NCI-H2196 treated with DMSO at 0.1 percent for 48 hours (cell line): ENCODE results near the gene RPL14.
"Not testable (repeated sequence)": the region's sequence is repeated elsewhere in the genome, so short reads cannot be mapped to it uniquely, and the experiment has no call there.

Experiments used
- DNase-seq: peaks from one replicate; lab custom pipeline; 2025; ENCODE audit not compliant: unreplicated experiment; lab: John Stamatoyannopoulos, UW

Gene RPL14

DNA sequence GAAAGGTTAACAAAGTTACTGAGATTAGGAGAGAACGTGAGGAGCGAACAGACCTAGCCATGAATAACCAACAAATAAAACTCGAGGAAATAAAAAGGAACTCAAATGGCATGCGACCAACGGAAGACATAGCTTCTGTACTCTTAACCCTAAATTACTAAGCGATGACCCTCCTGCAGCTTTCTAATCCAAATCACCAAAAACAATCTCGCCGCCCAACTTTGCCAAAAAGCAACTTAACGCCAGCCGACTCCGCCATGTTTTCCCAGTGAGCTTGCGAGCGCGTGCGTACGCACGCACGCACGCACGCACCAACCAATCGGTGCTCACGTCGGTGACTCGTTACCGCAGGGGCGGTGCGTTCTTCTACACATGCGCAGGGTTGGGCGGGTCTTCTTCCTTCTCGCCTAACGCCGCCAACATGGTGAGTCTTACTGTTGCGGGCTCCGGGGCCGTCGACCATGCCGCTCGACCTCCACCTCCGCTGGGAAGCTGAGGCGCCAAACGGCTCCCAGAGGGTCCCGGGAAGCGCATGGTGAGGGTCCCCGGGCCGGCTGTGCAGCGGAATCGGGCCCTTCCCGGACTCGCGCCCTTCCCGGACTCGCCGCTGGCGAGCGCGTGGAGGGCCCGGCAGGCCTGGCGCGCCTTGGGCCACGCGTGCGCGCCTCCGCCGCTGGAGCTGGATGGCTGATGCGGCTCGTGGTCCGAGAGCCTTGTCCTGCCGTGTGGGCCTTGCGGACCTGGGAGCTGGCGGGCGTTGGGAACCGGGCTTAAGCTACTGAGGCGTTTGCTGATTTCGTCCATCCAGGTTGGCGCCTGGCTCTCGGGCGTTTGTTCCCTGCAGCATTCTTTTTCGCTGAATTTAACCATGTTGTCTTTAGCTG, at the start of gene RPL14:
TSS of gene RPL14 (plus strand) at position 400 of the 884 bp plus-strand sequence. CDS start at position 533, 133 bp downstream.
- DNase-seq: peak; percentile 58

DNA sequence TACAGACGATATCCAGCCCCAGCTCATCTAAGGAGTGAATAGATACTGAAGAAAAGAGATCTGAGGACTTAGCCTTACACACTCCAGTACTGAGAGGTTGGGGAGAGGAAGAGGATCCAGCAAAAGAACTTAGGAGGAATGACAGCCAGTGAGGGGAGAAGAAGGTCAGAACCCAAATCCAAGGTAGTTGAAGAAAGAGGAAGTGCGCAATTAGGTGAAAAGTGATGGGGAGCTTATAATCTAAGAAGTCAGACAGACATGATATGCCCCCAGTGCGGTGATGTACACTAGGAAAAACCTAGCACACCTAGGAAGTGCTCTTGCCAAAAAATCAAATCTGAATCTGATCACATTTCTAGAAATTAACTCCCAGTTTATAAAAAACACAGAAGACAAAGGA, 49.5 kb upstream of the RPL14 start:
- no peak for DNase-seq

DNA sequence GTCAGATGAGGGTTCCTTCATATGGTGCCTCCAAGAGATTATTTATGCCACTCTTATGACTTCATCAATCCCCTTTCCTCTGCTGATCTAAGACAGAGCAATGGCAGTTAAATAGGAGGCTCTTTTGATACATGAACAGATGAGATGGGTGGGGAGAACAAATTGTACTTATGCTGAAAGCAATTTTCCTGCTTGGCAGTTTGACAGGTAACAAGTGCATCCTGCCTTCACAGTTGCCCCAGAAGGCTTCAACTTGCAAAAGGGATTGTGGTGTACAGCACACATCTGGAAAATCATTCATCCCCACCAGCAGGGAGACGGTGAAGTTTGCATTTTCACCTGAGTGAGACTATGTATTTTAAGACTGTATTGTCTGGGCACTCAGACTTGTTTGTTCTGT, 42.9 kb upstream of the RPL14 start:
- DNase-seq: no peak

DNA sequence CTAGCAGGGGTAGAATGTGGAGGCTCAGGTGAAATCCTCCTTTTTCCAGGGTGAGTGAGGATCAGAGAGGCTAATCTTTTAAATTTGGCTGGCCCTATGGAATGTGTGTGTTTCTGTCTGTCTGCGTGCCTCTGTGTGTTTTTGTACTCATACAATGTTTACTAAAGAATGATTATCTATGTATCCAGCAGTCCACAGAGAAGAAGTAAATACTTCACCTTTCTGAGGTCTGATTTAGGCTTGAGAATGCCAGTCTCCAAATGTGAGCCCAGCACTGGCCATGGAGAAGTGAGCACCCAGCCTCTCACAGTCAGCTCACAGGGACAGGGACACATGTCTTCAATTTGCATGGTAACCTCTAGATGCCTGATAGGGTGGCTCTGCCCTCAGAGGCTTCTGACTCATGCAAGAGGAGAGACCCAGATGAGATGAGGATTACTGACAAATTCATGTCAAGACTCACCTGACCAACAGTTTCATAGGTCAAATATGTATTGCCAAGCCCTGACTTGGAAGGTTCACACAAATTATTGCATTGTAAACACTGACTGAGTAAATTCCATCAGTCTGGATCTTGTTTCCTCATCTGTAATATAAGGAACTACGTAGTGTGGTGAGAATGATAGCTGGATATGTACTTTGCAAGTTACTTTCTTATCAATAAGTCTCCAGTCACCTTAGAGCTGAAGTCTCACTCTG, 39.1 kb upstream of the RPL14 start:
- no peak for DNase-seq

DNA sequence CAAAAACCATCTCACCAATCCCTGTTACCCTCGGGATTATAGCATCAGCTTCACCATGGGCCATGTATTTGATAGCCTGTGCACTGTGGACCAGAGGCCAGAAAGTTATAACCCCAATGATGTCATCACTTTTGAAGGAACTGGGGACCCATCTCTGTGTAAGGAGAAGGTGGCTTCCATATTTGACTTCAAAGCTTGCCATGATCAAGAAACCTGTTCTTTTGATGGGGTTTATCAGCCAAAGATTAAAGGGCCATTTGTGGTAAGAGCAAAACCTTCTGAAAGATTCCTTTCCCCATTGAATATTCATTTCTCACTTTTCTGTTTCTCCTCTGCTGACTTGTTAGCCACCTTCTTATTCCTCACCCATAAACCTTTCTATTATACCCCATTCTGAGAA, 34.3 kb upstream of the RPL14 start:
- no peak for DNase-seq

DNA sequence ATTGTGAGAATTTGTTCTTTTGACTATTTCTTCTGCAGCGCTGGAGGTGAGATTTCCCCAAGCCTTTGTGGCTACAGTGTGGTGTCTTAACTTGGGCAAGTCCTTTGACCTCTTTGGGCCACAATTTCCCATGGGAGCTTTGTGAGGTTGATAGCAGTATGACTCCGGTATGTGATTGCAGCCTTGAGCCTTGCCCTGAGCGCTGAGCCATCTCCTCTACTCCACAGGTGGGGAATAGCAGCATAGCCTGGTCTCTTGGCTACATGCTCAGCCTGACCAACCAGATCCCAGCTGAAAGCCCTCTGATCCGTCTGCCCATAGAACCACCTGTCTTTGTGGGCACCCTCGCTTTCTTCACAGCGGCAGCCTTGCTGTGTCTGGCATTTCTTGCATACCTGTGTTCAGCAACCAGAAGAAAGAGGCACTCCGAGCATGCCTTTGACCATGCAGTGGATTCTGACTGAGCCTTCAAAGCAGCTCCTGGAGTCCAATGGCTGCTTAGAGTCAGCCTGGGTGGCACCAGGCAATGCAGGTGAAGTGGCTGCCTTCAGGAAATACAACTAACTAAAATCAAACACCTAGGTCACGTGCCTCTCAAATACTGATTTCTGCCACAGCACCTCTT, 30.0 kb upstream of the RPL14 start:
- no peak for DNase-seq

DNA sequence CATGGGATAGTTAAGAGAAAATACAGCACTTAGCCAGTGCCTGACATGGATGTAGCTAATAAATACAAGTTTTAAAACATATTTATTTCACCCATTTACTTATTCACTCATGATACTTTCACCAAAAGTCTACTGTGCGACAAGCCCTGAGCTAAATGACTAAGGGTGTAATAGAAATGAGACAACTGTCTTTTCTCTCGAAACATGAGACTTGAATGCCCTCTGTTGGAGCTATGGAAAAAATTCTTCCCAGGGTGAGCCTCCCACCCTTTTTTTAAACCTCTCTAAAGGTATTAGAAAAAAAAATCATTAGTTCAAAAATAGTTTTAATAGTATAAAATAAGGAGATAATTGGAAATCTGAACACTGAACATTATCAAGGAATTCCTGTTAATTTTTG, 24.3 kb upstream of the RPL14 start:
- no peak for DNase-seq

DNA sequence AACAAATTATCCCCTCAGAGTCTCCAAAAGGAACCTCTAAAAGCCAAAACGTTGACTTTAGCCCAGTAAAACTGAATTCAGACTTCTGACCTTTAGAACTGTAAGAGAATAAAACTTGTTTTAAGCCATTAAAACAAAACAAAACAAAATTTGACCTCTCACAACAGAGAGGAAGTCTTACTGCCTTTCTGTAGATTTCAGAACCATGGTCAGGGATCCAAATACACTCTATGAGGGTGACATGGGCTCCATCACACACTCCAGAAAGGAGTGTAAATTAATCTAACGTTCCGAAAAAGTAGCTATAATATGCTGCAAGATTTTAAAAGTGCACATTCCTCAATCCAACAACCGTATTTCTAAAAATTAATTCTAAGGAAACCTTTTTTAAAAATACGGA, 19.2 kb upstream of the RPL14 start:
- no peak for DNase-seq

DNA sequence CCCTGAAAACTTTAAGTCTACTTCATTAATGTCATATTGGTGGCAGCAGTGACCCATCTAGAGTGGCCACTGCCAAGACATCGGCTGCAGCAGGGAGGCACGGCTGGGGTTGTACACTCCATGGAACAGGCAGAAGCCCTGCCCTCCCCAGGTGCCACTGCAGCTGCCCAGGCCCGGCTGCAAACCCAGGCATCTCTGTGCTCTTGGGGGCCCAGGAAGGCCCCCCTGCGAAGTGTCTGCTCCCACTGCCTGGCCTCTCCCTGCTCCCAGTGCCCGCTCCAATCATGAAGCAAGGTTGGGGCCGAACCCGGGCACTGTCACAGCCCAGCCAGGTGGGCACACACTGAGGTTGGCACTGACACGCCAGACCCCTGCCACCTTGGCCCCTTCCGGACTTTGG, 12.1 kb upstream of the RPL14 start:
- no peak for DNase-seq

DNA sequence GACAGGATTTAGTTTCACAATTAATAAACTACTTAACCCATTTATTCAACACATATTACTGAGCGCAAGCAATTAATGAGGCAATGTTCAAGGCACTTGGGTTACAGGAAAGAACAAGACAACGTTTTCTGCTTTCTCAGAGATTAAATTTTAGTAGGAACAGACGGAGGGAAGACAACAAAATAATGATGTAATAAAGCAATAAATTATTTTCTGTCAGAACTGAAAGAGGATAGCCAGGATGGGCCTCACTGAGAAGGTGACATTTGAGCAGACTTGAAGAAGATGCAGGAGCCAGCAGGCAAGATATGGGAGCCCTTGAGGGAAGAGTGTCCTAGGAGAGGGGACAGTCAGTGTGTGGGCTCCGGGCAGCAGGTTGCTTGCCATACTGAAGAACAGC, 11.3 kb upstream of the RPL14 start:
- DNase-seq: no peak

DNA sequence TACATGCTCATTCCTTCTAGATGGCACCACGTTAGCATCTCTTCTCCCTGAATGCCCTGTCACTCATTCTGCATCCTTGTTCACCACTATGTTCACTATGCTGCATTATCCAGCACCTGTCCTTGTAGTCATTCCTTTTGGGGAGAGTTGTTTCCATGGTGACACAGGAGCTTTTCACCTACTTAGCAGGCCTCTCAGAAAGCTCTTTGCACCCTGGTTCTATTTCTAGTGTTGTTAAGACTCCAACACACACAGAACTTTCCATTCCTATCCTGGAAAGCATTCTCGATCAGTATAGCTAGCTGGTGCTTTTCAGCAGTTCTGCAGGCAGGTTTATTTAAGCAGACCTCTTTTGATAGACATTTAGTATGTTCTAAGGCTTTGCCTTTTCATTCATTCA, 6.7 kb upstream of the RPL14 start:
- no peak for DNase-seq

DNA sequence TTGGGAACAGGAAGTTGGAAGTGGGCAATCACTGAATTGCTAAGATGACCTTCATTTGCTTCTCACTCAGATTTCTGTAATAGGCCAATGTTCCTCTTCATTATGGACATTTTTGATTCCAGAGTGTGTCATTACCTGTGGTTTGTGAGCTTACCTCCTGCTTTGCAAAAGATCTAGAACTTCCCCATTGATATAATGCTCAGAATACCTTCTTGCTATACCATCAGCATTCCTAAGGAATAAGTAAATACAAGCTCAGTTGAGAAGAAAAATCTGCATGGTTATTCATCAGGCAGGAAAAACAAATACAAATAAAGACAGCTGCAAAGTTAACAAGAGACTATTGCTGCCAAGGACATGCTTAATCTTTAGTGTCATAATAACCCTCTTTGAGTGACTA, 5.6 kb upstream of the RPL14 start:
- DNase-seq: no peak

DNA sequence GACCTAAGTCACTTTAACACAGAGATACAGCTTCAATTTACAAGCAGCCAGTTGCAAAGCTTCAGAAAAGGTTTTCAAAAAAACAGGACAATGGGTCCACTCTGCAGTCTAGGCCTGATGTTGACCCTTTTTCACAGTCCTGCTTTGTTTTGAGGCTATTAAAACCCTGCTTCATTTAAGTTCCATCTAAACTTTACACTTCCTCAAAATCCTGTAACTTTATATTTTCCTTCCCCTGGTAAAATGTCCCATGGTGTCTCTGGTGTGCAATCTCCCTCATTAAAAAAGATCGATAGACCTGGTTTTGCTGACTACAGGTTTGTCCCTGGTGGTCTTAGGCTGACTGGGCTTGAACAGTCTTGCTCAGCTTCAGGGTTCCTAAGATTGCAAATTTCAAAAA, 5.1 kb upstream of the RPL14 start:
- DNase-seq: no peak

DNA sequence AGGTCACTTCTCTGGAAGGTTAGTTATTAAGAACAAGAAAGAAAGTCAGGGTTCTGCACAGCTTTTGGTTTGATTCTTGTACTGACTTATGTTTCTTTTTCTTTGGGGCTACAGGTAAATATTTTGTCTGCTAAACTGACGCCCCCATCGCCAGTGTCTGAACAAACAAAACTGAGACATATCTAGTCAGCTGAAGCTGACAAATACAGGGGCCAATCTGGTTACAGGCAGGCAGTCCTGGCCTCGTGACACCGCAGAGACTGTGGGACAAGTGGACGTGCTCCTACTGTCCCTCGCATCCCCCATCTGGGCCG, 4.6 kb upstream of the RPL14 start:
- no peak for DNase-seq

DNA sequence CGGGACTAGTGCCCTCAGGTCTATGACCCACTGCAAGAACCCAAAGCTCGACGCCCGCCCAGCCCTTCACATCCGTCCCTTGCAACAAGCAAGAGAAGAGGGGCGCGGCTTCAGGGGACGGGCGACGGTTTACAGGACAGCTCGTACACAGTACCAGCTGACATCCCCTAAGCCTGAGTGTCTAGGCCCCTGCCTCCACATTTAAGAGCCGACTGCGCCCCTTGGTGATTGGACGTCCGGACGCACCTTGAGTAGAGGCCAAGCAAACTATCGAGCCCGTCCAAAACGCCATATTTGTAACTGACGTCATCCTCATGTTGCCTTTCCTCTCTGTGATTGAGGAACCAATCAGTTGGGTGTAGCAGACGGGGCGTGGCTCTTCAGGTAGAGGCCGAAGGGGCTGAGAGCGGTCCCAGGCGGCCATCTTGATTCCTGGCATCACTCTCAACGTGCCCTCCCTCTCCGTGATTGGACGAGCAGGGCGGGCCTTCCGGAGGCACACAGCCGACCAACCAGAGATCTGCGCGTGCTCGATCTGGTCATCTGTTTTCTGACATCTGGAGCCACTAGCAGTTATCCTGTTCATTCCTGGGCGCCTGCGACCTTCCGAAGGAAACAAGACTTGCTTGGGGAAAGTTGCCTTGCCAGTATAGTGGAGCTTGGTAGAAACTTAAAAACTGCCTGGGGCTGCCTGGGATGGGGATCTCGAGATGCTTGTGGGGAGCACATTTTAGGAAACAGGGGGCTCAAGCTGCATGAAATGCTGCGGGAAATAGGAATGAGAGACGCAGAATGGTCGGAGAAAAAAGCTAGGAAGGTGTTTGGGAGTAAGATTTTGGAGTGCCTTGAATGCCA, 4.0 kb upstream of the RPL14 start:
- peak; percentile 90 for DNase-seq

DNA sequence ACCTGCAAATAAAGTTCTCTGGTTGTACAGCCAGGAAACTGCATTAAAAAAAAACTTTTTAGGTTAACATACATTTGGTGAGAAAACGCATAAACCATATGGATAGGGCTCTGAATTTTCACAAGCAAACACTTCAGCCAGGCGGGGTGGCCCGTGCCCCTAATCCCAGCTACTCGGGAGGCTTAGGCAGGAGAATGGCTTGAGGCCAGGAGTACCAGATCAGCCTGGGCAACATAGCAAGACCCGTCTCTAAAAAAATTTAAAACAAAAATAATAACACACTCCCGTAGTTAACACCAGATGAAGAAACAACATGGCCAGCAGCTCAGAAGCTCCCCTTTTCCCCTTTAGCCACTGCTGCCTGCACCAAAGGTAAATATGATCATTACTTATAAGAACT, 3.2 kb upstream of the RPL14 start:
- DNase-seq: no peak

DNA sequence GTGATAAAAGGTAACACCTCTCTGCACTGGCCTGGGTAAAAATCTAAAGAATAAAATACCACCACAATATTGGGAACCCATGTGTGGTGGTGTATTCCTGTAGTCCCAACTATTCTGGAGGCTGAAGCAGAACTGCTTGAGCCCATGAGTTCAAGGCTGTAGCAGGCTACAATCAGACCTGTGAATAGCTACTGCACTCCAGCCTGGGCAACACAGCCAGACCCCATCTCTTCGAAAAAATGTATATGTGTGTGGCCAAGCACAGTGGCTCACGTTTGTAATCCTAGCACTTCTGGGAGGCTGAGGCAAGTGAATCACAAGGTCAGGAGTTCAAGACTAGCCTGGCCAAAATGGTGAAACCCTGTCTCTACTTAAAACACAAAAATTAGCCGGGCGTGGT, 1.8 kb upstream of the RPL14 start:
- DNase-seq: no peak

DNA sequence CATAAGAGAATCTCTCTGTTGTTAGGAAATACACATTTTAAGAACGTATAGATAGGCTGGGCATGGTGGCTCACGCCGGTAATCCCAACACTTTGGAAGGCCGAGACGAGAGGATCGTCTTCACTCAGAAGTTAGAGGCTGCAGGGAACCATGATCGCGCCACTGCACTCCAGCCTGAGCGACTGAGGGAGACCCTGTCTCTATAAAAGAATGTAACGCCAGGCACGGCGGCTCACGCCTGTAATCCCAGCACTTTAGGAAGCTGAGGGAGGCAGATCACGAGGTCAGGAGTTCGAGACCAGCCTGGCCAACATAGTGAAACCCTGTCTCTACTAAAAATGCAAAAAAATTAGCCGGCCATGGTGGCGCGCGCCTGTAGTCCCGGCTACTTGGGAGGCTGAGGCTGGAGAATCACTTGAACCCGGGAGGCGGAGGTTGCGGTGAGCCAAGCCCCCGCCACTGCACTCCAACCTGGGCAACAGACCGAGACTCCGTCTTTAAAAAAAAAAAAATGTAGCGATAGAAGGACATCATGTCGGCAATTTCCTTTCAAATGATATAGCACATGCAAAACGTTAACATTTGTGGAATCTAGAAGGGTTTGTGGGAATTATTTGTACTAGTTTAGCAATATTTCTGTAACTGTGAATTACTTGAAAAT, 730 bp upstream of the RPL14 start:
- DNase-seq: no peak

DNA sequence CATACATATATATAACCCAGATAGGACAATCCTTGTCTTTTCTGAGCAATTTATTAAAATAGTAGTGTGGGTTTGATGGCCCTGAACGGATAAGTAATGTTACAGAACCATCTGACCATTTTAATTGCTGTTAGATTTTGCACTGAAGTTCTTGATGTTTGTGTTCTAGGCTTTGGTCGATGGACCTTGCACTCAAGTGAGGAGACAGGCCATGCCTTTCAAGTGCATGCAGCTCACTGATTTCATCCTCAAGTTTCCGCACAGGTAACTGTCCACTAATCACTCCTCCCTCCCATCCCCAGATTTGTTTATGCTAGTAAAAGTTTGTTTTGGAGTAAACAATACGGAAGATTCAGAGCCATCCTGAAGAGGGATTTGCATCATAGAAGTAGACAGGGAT, 1.3 kb downstream of the RPL14 start:
- DNase-seq: no peak

DNA sequence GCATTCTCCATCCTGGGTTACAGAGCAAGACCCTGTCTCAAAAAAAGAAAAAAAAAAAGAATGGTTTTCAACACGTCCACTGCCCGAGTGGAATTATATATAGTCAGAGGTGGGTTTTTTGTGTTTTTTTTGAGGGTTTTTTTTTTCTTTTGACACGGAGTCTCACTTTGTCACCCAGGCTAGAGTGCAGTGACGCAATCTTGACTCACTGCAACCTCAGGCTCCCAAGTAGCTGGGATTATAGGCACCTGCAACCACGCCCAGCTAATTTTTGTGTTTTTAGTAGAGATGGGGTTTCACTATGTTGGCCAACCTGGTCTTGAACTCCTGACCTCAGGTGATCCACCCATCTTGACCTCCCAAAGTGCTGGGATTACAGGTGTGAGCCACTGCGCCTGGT, 3.3 kb downstream of the RPL14 start:
- not testable (repeated sequence) for DNase-seq

DNA sequence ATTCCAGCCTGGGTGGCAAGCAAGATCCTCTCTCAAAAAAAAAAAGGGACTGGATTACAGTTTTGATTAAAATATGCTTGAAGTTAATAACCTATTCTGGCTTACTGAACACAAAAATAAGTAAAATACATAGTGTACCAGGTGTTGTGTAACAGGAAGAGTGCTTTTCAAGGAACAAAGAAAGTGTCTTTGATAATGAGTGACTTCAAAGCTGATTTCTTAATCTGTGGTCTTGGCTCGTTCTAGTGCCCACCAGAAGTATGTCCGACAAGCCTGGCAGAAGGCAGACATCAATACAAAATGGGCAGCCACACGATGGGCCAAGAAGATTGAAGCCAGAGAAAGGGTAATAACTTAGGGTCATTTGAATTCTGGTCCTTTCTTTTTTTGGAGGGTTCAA, 4.0 kb downstream of the RPL14 start:
- DNase-seq: no peak
